GM18511 (cell line): ENCODE data around the gene DYRK1A.

Experiments
- ATAC-seq: cut with Tn5 transposase; IDR thresholded peaks from one replicate; pipeline ENCODE4 v1.9.1; 2021; ENCODE audit warnings: mild to moderate bottlenecking, moderate library complexity; ENCODE audit not compliant: unreplicated experiment

Gene DYRK1A

DNA sequence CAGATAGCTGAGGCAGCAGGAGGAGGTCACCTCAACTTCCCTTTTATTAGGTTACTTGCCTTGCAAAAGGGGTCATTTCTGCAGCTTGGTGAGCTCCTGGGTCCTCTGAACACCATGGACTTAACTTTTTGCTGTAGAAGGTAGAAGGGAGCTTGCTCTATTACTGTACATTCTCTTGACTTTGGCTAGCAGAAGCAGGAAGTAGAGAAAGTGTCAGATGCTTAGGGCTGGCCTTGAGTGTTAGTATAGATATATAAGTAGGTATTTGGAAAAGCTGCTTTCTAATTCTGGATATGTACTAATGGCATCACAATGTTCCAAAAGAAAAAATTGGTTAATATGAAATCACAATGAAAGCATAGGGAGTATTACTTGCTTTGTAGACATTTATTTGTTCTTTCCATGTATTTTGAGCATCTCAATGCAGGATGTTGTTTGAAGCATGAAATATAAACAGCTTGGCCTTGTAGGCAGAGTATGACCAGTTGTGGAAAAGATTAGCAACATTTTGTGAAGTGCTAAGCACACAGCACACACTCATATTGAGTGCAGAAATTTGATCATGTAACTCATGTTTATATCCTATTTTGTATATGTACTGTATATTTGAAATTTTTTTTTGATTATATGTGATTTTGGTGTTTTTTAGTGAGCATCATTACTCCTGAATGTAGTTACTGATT is 108.8 kb downstream of the DYRK1A start:
- peak; percentile 64 for ATAC-seq

DNA sequence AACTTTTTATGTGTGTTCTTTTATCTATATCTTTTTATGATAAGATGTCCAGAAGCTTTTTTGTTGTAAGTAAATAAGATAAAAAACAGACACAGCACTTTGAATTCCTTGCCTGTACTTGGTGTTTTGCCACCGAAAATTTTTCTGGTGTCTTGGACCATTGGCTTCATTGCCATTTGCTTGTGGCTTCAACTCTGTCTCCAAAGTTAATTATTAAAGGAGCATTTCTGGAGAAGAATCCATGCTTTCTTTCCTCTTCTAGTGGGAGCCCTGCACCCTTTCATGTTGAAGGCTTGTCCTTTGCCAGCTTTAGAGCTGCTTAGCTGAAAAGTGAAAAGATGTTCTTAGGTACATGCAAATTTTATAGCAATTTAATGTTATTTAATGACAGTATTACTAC is 112.2 kb downstream of the DYRK1A start:
- ATAC-seq: no peak

DNA sequence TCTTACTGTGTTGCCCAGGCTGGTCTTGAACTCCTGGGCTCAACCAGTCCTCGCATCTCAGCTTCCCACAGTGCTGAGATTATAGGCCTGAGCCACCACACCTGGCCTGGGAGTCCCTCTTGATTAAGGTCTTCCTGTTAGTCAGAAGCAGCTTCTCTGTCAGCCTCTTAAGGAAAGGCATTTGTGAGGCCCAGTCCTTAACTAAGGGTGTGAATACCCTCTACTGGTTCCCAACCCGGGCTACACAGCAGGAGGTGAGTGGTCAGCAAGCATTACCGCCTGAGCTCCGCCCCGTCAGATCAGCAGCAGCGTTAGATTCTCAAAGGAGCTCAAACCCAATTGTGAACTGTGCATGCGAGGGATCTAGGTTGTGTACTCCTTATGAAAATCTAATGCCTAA is 117.2 kb downstream of the DYRK1A start:
- no peak for ATAC-seq

DNA sequence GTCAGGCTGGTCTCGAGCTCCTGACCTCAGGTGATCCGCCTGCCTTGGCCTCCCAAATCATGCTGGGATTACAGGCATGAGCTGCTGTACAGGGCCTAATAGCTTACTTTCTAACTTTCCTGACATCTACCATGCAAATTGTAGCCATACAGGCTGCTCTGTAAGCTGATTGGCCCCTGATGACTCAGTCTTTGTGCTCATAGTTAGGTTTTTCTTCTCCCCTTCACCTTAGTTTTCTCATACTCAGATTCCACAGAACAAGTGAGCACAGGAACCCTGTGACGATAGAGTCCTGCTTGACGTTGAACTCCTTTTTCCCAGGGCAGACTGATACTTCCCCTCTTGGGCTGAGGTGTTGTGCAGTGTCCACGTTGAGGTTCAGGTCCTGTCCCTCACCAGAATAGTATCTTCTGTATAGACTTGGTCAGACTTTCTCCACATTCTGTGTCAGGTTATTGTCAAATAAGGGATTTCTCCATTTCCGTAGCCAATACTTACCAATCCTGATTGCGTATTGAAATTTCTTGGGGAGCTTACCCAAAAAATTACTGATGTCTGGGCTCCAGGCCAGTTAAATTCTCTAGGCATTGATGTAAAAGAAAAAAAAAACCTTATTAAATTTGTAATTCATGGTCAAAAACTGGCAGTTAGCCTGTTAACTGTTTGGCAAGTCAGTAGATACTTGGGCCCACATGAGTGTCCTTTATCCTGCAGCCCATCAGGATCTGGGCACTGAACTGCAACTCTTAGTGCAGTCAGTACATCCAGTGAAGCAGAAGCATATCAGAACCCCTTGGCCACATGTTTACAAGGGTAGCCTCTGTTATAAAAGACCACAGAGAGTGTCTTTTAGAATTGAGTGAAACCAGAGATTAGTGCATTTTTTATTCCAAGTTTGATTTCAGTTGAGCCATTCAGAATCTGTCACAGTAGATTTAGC is 118.2 kb downstream of the DYRK1A start:
- no peak for ATAC-seq

DNA sequence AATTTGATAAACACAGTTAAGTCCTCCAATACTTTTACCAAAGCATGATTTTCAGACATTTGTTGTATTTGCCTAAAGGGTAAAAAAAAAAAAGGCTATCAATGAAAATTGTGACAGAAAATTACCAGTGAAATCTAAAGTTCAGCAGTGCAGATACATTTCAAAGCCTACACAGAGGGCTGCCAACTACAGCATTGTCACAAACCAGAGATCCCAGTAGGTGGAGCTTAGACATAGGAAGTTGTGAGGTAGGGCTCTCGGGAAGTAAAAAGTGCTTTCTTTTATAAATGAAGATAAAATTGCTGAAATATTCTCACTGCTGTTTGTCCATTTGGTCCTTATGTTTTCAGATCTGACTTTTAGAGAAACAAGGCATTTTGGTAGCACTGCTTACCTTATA is 123.0 kb downstream of the DYRK1A start:
- ATAC-seq: no peak

DNA sequence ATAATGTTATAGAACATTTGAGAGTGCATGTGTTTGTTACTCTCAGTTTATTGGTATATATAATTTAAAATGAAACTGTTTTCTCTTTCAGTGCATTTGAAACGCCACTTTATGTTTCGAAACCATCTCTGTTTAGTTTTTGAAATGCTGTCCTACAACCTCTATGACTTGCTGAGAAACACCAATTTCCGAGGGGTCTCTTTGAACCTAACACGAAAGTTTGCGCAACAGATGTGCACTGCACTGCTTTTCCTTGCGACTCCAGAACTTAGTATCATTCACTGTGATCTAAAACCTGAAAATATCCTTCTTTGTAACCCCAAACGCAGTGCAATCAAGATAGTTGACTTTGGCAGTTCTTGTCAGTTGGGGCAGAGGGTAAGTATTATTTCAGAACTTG is 123.5 kb downstream of the DYRK1A start:
- no peak for ATAC-seq

DNA sequence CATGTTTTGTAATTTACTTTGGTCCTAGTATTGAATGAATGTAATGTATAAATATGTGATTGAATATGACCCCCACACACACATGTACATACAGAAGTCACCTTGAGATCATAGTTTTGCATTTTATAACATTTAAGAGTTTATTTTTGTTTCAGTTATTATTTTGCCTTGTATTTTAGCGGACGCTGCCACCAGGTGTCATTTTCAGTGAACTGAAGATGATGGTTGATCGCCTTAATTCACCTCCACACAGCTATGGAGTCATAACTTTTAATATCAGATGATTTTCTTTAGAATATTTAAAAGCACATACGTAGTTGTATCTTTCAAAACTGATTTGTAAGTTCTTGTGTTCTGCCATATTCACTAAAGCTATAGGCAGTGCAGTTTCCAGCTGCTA is 130.4 kb downstream of the DYRK1A start:
- ATAC-seq: no peak

DNA sequence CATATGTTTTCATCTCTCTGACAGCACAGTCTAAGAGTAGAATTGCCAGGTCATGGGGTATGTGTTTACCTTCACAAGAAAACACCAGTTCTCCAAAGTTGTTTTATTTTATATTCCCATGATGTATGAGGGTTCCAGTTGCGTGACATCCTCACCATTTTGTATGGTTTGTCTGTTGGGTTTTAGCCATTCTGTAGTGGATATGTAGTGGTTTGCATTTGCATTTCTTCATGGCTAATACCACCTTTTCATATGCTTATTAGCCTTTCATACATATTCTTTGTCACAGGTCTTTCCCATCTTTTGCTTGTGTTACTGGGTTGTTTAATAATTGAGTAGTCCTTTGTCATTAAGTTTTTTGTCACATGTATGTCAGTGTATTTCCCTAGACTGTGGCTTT is 132.1 kb downstream of the DYRK1A start:
- no peak for ATAC-seq

DNA sequence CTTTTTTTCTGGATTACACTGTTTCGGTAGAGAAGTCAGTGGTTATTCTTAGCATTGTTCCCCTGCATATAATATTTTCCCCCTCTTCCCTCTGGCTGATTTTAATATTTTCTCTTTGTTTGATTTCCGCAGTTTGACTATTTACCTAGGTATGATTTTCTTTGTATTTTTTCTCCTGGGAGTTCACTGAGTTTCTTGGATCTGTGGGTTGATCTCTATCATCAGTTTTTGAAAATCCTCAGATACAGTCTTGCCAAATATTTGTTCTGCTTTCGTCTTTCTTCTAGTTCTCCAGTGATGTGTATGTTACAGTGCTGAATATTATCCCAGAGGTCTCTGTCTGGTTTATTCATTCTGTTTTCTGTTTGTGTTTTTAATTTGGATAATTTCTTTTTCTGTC is 136.4 kb downstream of the DYRK1A start:
- ATAC-seq: no peak

DNA sequence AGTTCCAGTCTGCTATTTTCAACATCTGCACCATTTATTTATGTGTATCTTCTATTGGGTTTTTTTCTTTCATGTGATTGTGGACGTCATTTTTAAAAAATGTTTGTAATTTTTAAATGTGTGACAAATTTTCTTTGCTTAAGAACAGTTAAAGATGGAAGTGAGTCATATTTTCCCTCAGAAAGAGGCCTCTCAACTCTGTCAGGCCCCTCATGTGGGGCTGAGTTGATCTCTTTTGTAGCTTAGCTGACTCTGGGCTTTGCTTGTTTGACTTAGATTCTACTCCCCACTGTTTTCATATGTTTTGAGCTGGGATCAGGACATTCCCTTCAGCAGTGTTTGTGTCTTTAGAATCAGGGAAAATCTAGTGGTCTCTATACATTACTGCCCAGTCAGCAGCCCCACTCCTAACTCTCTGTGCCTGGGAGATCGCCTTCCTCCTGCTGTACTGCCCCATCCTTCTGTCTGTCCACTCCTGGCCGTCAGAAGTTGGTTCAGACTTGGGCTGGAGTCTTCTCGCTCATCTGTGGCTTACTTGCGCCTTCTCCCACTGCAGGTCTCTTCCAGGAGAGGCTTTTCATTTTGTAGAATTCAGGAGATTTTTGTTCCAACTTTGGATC is 137.4 kb downstream of the DYRK1A start:
- no peak for ATAC-seq

DNA sequence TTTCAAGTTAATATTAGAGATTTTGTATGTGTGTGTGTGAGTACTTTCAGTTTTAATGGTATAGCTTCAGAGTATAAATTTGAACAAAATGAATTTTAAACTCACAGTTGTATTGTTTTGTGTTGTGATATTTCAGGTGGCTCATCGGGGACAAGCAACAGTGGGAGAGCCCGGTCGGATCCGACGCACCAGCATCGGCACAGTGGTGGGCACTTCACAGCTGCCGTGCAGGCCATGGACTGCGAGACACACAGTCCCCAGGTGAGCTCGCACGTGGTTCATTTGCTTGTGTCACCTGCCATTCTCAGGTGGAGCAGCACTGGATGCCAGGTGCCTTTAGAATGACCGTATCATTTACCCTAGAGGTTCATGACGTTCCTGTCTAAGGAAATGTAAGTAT is 139.4 kb downstream of the DYRK1A start:
- no peak for ATAC-seq

DNA sequence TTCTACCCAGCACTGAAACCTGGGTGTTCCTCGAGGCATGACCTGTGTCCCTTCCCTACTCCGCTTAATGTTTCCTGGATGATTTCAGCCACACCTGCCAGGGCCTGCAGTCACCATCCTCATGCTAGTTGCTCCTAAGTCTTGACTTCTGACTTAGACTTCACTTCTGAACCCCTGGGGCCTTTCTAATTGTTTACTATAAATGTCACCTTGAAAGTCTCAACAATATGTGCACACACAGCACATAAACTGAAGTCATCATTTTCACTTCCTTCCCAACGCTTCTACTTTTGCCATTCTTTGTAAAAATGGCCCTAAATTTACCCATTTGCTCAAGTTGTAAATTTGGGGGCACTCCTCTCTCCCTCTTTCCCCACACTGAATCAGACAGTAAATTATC is 141.1 kb downstream of the DYRK1A start:
- ATAC-seq: no peak

DNA sequence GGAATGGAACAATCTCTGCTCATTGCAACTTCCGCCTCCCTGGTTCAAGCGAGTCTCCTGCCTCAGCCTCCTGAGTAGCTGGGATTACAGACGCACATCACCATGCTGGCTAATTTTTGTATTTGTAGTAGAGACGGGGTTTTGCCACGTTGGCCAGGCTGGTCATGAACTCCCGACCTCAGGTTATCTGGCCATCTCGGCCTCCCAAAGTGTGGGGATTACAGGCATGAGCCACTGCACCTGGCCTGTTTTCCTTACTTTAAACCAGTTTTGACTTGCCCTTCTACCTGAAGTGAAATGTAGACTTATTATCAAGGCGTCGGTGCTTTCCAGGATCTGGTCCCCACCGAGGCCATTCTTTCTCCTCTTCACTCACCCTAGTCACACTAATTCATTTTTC is 141.8 kb downstream of the DYRK1A start:
- ATAC-seq: no peak

DNA sequence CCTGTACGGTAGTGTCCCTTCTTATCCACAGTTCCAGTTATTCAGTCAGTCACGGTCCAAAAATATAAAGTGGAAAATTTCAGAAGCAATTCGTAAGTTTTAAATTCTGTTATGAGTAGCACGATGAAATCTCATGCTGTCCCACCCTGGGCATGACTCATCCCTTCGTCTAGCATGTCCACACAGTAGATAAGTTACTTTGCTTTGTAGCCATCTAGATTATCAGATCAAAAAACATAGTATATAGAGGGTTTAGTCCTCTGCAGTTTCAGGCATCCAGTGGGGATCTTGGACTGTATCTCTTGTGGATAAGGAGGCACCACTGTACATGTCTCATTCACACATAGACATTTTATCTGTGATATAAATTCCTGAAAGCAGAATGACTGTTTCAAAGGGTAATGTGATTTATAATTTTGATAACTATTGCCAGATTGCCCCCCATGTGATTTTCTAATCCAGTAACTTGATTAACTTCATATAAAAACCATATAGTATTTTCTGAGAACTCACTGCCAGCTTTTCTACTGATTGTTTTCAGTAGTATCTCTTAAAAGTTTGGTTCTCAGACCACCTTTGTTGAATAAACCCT is 143.3 kb downstream of the DYRK1A start:
- ATAC-seq: no peak

DNA sequence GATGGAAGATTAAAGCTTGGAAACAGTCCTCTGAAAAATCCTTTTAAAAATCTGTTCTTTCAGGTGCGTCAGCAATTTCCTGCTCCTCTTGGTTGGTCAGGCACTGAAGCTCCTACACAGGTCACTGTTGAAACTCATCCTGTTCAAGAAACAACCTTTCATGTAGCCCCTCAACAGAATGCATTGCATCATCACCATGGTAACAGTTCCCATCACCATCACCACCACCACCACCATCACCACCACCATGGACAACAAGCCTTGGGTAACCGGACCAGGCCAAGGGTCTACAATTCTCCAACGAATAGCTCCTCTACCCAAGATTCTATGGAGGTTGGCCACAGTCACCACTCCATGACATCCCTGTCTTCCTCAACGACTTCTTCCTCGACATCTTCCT is 145.3 kb downstream of the DYRK1A start:
- ATAC-seq: no peak

DNA sequence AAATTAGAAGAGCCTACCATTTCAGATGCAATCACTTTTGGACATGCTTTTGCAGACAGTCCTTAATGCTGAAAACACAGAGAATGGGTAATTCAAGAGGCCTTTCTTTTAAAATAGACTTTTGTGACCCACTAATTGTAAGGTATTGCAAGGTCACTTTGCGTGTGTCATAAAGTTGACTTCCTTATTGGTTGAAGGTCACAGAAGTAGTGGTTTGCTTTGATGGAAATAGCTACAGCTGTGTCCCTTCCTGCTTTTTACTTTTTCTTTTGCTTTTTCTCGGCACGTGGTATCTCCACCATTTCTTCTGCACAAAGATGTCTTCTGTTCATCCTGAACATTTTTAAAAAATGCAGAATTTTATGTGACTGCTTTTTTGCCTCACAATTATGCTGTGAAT is 146.8 kb downstream of the DYRK1A start:
- no peak for ATAC-seq

DNA sequence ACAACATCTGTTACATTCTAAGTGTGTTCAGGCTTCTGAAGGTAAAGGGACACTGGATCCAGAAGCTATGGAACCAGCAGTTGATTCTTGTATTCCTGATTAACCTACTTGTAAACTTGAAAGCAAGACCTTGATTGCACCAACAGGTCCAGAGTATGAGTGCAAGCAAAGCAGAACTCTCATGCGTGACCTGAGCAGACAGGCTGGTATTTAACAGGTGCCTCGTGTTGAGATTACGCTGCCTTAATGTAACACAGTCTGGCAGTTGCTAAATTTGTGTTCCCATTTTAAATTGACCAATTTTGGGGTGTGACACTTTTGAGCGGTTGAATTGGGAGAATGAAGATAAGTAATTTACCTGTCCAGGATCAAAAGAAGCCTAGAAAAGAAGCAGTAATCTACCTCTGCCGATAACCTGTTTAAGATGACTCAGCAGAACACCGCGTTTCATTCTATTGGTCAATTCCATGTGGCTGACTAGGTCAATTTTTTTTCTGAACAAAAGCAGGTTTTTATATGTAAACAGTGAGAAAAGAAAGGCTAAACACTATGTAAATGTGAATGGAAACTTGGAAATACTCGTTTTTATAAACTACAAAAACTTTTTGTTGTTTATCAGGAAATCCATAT is 147.6 kb downstream of the DYRK1A start:
- no peak for ATAC-seq

DNA sequence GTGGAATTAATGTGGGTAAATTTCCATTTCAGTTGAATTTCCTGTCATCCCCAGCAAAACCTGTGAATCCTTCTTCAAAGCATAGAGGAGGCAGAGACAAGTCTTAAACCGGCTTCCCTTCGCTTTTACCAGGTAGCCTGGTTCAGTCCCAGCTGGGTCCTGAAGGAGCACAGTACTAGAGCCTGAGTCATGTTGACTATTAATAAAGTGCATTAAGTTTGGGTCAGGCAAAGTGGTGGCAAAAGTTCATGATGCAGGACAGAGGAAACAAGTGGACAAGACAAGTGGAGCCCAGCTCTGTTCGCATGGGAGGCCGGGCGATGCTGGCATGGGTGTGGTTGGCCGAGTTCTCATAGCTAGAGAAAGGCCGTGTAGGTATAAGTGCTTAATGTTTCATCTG is 150.4 kb downstream of the DYRK1A start:
- ATAC-seq: no peak

DNA sequence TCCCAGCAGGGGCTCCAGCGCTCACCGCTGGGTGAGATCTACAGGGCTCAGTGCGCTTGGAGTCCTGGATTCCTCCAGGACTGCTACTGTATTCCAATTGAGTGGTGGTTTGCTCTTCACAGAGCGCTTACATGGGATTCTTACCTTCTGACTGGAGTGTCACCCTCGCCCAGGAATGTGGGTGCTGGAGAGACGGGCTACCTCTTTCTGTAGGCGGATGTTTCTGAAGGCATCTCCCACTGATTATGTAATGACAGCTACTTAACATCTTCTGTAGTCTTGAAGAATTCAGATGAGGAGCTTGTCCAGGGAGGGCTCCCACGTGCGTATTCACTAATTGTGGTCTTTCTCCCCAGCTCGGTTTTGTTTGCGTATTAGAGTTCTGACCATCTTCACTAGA is 154.2 kb downstream of the DYRK1A start:
- ATAC-seq: no peak

DNA sequence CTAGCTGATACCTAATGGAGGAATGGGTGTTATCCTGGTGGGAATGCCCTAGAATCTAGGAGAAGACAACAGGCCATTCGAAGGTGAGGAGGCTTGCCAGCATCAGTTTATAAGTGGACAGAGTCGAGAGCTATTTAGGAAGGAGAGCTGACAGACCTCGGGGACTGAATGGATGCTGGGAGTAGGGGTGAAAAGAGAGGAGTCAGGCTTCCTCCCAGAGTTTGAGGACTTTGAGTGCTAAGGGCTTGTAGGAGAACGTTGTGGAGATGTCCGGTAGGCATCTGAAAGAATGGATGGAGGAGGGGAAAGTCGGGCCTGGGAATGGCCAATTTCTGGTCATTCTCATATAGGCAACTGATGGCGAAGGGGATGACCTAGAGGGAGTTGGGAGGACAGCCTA is 155.1 kb downstream of the DYRK1A start:
- ATAC-seq: no peak

DNA sequence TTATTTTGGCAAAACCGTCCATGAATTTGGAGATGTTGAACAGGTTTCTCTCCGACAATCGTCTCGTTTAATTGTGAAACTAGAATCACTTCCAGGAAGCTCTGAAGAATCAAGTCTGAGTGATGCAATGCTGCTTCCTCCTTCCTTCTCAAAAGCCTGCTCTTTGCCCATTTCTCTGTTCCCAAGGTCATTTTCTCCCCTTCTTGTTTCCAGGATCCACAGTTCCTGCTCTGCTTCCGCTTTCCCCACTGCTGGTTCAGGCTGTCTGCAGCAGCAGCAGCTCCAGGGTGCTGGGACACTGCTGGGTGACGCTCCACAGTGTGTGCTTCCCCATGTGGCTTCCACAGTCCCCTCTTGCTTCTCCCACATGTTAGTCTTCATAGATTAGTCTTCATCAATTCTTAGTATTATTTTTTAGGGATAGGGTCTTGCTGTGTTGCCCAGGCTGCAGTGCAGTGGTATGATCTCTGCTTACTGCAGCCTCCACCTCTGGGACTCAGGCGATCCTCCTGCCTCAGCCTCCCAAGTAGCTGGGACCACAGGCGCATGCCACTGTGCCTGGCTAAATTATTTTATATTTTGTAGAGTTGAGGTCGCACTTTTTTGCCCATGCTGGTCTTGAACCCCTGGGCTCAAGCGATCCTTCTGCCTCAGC is 156.2 kb downstream of the DYRK1A start:
- ATAC-seq: no peak
